PC-9 (cell line): ENCODE results near the gene TANC1. TPM values are rescaled to one million over a fixed set of nuclear protein-coding genes. Genes with fewer than 3 reads are reported as not detected.

ENCODE experiments used
- BruUV-seq: library from RNA; stranded (reverse); fragments of 400-500 nt; replicated peaks from 2 replicates; lab custom pipeline; 2021; lab: Mats Ljungman, UMichigan
- CTCF ChIA-PET: fragments of 300-600 bp; sonication (Branson Sonifier 250); formaldehyde crosslinking; loops from one replicate; lab custom pipeline; 2022; ENCODE audit warnings: antibody characterized with exemption; lab: Charles Lee
- POLR2A ChIA-PET: fragments of 300-600 bp; sonication (Branson Sonifier 250); formaldehyde crosslinking; loops from one replicate; lab custom pipeline; 2022; ENCODE audit warnings: antibody characterized with exemption; ENCODE audit not compliant: unreplicated experiment; lab: Charles Lee
- DNase-seq, 2 experiments: peaks; one replicate each; pipeline versions ENCODE4 v3.0.0 to v3.0.0-alpha.2; 2015 to 2022; ENCODE audit warnings: mixed read lengths in 1 of 2
- H2AFZ ChIP-seq: fragments of 200-600 bp; sonication (generic); 2 replicates; pipeline ENCODE4 v1.8.1; 2017; ENCODE audit warnings: antibody characterized with exemption
- H3F3A ChIP-seq: fragments of 200-600 bp; sonication (generic); 2 replicates; pipeline ENCODE4 v1.8.1; 2017; ENCODE audit warnings: antibody characterized with exemption, mild to moderate bottlenecking, low read depth; ENCODE audit not compliant: insufficient read depth
- H3K27ac ChIP-seq: fragments of 200-600 bp; sonication (generic); 2 replicates; pipeline ENCODE4 v1.6.1; 2016; ENCODE audit warnings: mixed run types
- H3K27me3 ChIP-seq: fragments of 200-600 bp; sonication (generic); 2 replicates; pipeline ENCODE4 v1.6.1; 2016; ENCODE audit warnings: low read depth, mixed run types; ENCODE audit not compliant: insufficient read depth
- H3K36me3 ChIP-seq: fragments of 200-600 bp; sonication (generic); 2 replicates; pipeline ENCODE4 v1.6.1; 2016; ENCODE audit warnings: low read depth, mixed run types
- H3K4me1 ChIP-seq: fragments of 200-600 bp; sonication (generic); replicated peaks from 2 replicates; pipeline ENCODE4 v1.6.1; 2016; ENCODE audit warnings: mixed run types; ENCODE audit not compliant: insufficient read depth
- H3K4me2 ChIP-seq: fragments of 200-600 bp; sonication (generic); 2 replicates; pipeline ENCODE4 v1.6.1; 2017; ENCODE audit warnings: mixed run types
- H3K4me3 ChIP-seq: fragments of 200-600 bp; sonication (generic); 2 replicates; pipeline ENCODE4 v1.6.1; 2016; ENCODE audit warnings: mixed run types
- H3K79me2 ChIP-seq: fragments of 200-600 bp; sonication (generic); 2 replicates; pipeline ENCODE4 v1.6.1; 2017; ENCODE audit warnings: low read depth, mixed run types
- H3K9me2 ChIP-seq: fragments of 200-600 bp; sonication (generic); 2 replicates; pipeline ENCODE4 v1.8.1; 2017; ENCODE audit warnings: mild to moderate bottlenecking; ENCODE audit not compliant: insufficient read depth
- H3K9me3 ChIP-seq: fragments of 200-600 bp; sonication (generic); 2 replicates; pipeline ENCODE4 v1.8.1; 2016; ENCODE audit warnings: low read depth; ENCODE audit not compliant: insufficient read depth
- H4K20me1 ChIP-seq: fragments of 200-600 bp; sonication (generic); 2 replicates; pipeline ENCODE4 v1.8.1; 2017; ENCODE audit not compliant: insufficient read depth
- EZH2 ChIP-seq: fragments of 200-600 bp; sonication (generic); IDR thresholded peaks from 2 replicates; pipeline ENCODE4 v1.8.0; 2017; ENCODE audit warnings: antibody characterized with exemption, low read depth
- intact Hi-C: fragments of 100-400 bp; cut with micrococcal nuclease; formaldehyde crosslinking; loops from one replicate; pipeline ENCODE4 v1.10.0; 2022; ENCODE audit not compliant: unreplicated experiment
- total RNA-seq: library from RNA; stranded (reverse); gene quantifications from 2 replicates; pipeline ENCODE4 v1.2.3, GENCODE V29; 2021
- TF ChIP-seq, protein P1 (sequence below): fragments of 200-600 bp; sonication (generic); conservative IDR thresholded peaks from 2 replicates; pipeline ENCODE4 v1.6.1; 2017; ENCODE audit warnings: mixed run types, antibody characterized with exemption, mild to moderate bottlenecking, moderate library complexity

The TANC1 gene
- total RNA-seq, 1 experiment from 2014 or later, result 26.0 TPM

DNA sequence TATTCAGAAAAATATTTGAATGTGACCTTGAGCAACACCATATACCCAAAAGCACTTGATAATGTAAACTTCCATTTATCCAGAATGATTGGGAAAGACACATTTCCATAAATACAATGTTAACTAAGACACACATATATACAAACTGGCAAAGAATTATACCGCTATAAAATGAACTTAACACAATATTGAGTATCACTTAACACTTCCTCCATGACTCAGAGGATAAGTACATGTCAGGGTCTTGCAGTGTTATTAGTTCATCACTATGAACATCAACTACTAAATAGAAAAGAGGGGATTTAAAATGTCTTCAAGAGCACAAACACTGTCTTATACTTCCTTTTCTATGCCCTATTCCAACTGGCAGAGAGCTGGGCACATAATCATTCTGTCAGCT is 299.5 kb downstream of the TANC1 start:
- Histone ChIP-seq H3K9me2 (no peaks in the 10 kb centered on the region), H3F3A (no peaks in the 10 kb centered on the region), H2AFZ (no peak overlapping the region), H3K27ac (no peak overlapping the region), H3K27me3 (no peaks in the 10 kb centered on the region), H4K20me1 (no peaks in the 10 kb centered on the region), H3K4me3 (no peak overlapping the region), H3K9me3 (no peaks in the 10 kb centered on the region), H3K36me3 (no peaks in the 10 kb centered on the region), H3K4me2 (no peak overlapping the region), H3K4me1 (no peaks in the 10 kb centered on the region), H3K79me2 (no peaks in the 10 kb centered on the region)
- CTCF ChIA-PET, result no interaction called here
- no peak for DNase-seq
- TF ChIP-seq, protein P1, sequence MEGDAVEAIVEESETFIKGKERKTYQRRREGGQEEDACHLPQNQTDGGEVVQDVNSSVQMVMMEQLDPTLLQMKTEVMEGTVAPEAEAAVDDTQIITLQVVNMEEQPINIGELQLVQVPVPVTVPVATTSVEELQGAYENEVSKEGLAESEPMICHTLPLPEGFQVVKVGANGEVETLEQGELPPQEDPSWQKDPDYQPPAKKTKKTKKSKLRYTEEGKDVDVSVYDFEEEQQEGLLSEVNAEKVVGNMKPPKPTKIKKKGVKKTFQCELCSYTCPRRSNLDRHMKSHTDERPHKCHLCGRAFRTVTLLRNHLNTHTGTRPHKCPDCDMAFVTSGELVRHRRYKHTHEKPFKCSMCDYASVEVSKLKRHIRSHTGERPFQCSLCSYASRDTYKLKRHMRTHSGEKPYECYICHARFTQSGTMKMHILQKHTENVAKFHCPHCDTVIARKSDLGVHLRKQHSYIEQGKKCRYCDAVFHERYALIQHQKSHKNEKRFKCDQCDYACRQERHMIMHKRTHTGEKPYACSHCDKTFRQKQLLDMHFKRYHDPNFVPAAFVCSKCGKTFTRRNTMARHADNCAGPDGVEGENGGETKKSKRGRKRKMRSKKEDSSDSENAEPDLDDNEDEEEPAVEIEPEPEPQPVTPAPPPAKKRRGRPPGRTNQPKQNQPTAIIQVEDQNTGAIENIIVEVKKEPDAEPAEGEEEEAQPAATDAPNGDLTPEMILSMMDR, result no peak
- no peak for TF ChIP-seq EZH2
- POLR2A ChIA-PET, result no interaction called here
- BruUV-seq, result no TSS peak
- intact Hi-C loops, result no loop called here

DNA sequence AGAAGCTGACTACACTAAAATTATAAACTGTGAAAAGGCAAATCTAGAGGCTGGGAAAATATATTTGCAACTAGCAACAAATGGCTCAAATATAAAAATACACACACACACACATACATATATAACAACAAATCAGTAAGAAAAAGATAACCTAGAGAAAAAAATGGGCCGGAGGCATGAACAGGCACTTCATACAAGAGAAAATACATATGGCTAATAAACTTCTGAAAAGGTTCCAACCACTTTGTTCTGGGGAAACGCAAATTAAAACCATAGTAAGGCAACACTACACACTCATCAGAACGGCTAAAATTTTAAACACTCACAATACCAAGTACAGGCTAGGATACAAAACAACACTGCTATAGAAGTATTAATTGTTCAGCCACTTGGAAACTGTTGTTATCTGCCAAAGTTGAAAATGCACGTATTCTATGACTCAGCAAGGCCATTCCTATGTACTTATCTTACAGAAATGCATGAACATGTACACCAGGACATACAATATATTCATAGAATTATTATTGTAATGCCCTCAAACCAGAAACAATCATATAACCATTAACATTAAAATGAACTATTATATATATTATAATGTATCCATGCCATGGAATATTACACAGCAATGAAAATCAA is 302.4 kb downstream of the TANC1 start:
- no peaks in the 10 kb centered on the region for H3F3A ChIP-seq
- H2AFZ ChIP-seq, result no peak overlapping the region
- ChIA-PET POLR2A (no interaction called here), CTCF (no interaction called here)
- DNase-seq, result no peak
- no peaks in the 10 kb centered on the region for H3K9me3 ChIP-seq
- no peak overlapping the region for H3K4me2 ChIP-seq
- intact Hi-C loops, result no loop called here
- no peaks in the 10 kb centered on the region for H4K20me1 ChIP-seq
- no peaks in the 10 kb centered on the region for H3K9me2 ChIP-seq
- H3K4me1 ChIP-seq, result no peaks in the 10 kb centered on the region
- TF ChIP-seq, protein P1, result no peak
- TF ChIP-seq EZH2, result no peak
- no peaks in the 10 kb centered on the region for H3K79me2 ChIP-seq
- no peaks in the 10 kb centered on the region for H3K27me3 ChIP-seq
- no peak overlapping the region for H3K27ac ChIP-seq
- no peaks in the 10 kb centered on the region for H3K36me3 ChIP-seq
- H3K4me3 ChIP-seq, result no peak overlapping the region
- no TSS peak for BruUV-seq

DNA sequence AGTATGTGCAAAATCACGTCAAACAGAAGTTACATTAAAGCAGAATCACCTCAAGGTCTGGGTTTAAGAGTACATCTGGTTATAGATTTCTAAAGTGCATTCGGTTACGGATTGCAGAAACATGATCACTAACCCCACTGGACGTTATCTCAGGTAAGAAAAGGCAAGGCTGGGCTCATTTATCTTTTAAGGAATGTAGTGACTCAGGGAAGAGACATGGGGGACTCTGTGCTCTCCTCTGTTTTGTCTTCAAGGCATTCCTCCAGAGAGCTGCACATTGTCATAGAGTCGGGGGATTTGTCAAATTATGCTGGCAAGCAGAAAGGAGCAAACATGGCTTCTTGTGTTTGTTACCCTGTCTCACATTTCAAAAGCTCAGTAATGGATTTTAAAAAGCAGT is 303.7 kb downstream of the TANC1 start:
- no peaks in the 10 kb centered on the region for H3K9me2 ChIP-seq
- H3K27me3 ChIP-seq, result no peaks in the 10 kb centered on the region
- ChIA-PET CTCF (interaction anchor here (0.6 kb wide), 1 partner anchor 296 kb away, joined by 4 read pairs; no protein-coding TSS in a partner anchor), POLR2A (no interaction called here)
- H3K9me3 ChIP-seq, result no peaks in the 10 kb centered on the region
- no peaks in the 10 kb centered on the region for H3F3A ChIP-seq
- TF ChIP-seq, protein P1, result no peak
- TF ChIP-seq EZH2, result no peak
- H3K36me3 ChIP-seq, result no peaks in the 10 kb centered on the region
- no peak overlapping the region for H2AFZ ChIP-seq
- no peaks in the 10 kb centered on the region for H3K79me2 ChIP-seq
- H3K4me3 ChIP-seq, result no peak overlapping the region
- BruUV-seq, result no TSS peak
- intact Hi-C loops, result no loop called here
- H3K4me2 ChIP-seq, result no peak overlapping the region
- no peaks in the 10 kb centered on the region for H4K20me1 ChIP-seq
- DNase-seq, result no peak
- no peak overlapping the region for H3K27ac ChIP-seq
- no peaks in the 10 kb centered on the region for H3K4me1 ChIP-seq
